K562 (cell line): ENCODE results near the gene HS3ST4.

Experiments
- EZH2 ChIP-seq: IDR thresholded peaks from 2 replicates; pipeline ENCODE4 v1.6.1; 2012; ENCODE audit warnings: low read depth, mild to moderate bottlenecking, inconsistent platforms, low read length, borderline replicate concordance
- HNRNPH1 ChIP-seq: fragments of 200-400 bp; formaldehyde crosslinking; optimal IDR thresholded peaks from 2 replicates; pipeline ENCODE3; 2017; ENCODE audit warnings: low read depth, mild to moderate bottlenecking, low read length, moderate library complexity
- L3MBTL2 ChIP-seq: fragments of 450-650 bp; IDR thresholded peaks from 2 replicates; pipeline ENCODE4 v1.6.1; 2016; ENCODE audit warnings: mild to moderate bottlenecking, moderate library complexity
- SNIP1 ChIP-seq: fragments of 450-650 bp; IDR thresholded peaks from 2 replicates; pipeline ENCODE4 v1.7.1; 2017; ENCODE audit warnings: low read depth, mild to moderate bottlenecking
- ZNF644 ChIP-seq: fragments of 200-800 bp; sonication (Bioruptor generic); IDR thresholded peaks from 2 replicates; pipeline ENCODE4 v1.6.1; 2016; ENCODE audit warnings: low read depth, missing genetic modification characterization, missing compliant biosample characterization

GRCh38 chr16:25912321-25912720, 220.6 kb downstream of the HS3ST4 start:
- TF ChIP-seq ZNF644 (no peak), HNRNPH1 (no peak), L3MBTL2 (no peak), EZH2 (no peak), SNIP1 (no peak)
